ENCODE results near the gene ASTN1. TPM values are rescaled to one million over a fixed set of nuclear protein-coding genes. Genes with fewer than 3 reads are reported as not detected.

The ASTN1 gene
- total and polyA plus RNA-seq, 2 experiments from 2014 or later, result 1.1 TPM; not detected in 1

GRCh38 chr1:176996456-176997090 lies 167.9 kb downstream of the ASTN1 start:
- Histone ChIP-seq H2AFZ (no peak overlapping the region), H3K36me3 (replicated peaks; ENCODE audit: insufficient read depth, low read depth) (peaks cover 3% of the 10 kb centered on the region), H3K4me2 (no peak overlapping the region), H3K9me3 (ENCODE audit: low read depth) (no peaks in the 10 kb centered on the region), H3K4me1 (ENCODE audit: insufficient read depth) (no peaks in the 10 kb centered on the region), H3K27ac (no peak overlapping the region), H3K4me3 (no peak overlapping the region), H3K79me2 (no peaks in the 10 kb centered on the region), H3K9me2 (replicated peaks; ENCODE audit: insufficient read depth) (no peaks in the 10 kb centered on the region), H3K27me3 (no peaks in the 10 kb centered on the region), H4K20me1 (ENCODE audit: insufficient read depth, poor library complexity, severe bottlenecking) (no peaks in the 10 kb centered on the region)
- no peak for TF ChIP-seq CTCF (IDR thresholded peaks at IDR 0.05; ENCODE audit: poor library complexity)
- no peak for TF ChIP-seq EZH2 (IDR thresholded peaks at IDR 0.05; ENCODE audit: borderline replicate concordance)
- no peak for TF ChIP-seq EZH2phosphoT487 (IDR thresholded peaks at IDR 0.05; ENCODE audit: low read depth, severe bottlenecking, unreplicated experiment)
- DNase-seq (ENCODE audit: low spot score), result no peak
- 18% methylated on average over 4 of the region's 4 CpGs for WGBS (ENCODE audit: low lambda C conversion rate, missing lambda C conversion rate)

DNA sequence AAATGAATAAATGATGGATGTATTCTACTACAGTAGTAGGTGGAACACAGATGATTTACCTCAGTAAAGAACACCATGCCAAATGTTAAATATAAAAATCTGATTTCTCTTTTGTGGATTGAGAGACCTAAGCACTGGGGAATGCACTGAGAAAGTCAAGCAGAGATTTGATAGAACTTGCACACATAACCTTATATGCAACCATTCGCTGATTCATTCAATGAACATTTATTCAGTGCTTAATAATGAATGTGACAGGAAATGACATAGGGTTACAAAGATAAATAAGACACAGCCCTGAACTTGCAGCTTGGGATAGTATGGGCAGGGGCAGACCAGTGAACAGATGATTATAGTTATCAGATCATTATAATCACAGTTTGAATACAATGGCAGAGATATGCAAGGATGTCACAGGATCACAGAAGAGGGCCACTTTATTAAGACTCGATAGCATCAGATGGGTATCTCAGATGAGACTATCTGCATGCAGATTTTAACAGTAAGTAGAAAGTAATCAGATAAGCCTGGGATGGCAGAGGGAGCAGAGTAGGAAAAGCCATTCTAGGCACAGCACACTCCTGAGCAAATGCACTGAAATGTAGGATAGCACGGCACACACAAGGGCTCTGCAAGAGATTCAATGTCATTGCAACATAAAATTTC lies 169.4 kb downstream of the ASTN1 start:
- no peak overlapping the region for H3K4me2 ChIP-seq
- H3K79me2 ChIP-seq, result no peaks in the 10 kb centered on the region
- no peaks in the 10 kb centered on the region for H4K20me1 ChIP-seq (ENCODE audit: insufficient read depth, poor library complexity, severe bottlenecking)
- H3K9me3 ChIP-seq (ENCODE audit: low read depth), result no peaks in the 10 kb centered on the region
- H2AFZ ChIP-seq, result no peak overlapping the region
- H3K4me3 ChIP-seq, result no peak overlapping the region
- no peaks in the 10 kb centered on the region for H3K9me2 ChIP-seq (replicated peaks; ENCODE audit: insufficient read depth)
- H3K27me3 ChIP-seq, result no peaks in the 10 kb centered on the region
- no peak for DNase-seq (ENCODE audit: low spot score)
- WGBS (ENCODE audit: low lambda C conversion rate, missing lambda C conversion rate), result 51% methylated on average over 3 of the region's 3 CpGs
- H3K4me1 ChIP-seq (ENCODE audit: insufficient read depth), result no peaks in the 10 kb centered on the region
- H3K27ac ChIP-seq, result no peak overlapping the region
- H3K36me3 ChIP-seq (replicated peaks; ENCODE audit: insufficient read depth, low read depth), result no peaks in the 10 kb centered on the region
- no peak for TF ChIP-seq EZH2 (IDR thresholded peaks at IDR 0.05; ENCODE audit: borderline replicate concordance)
- no peak for TF ChIP-seq CTCF (IDR thresholded peaks at IDR 0.05; ENCODE audit: poor library complexity)
- no peak for TF ChIP-seq EZH2phosphoT487 (IDR thresholded peaks at IDR 0.05; ENCODE audit: low read depth, severe bottlenecking, unreplicated experiment)

GRCh38 chr1:176993587-176993986 lies 170.9 kb downstream of the ASTN1 start:
- Histone ChIP-seq H4K20me1 (ENCODE audit: insufficient read depth, poor library complexity, severe bottlenecking) (no peaks in the 10 kb centered on the region), H3K4me3 (no peak overlapping the region), H3K4me2 (no peak overlapping the region), H3K79me2 (no peaks in the 10 kb centered on the region), H3K27me3 (no peaks in the 10 kb centered on the region), H2AFZ (no peak overlapping the region), H3K4me1 (ENCODE audit: insufficient read depth) (no peaks in the 10 kb centered on the region), H3K36me3 (replicated peaks; ENCODE audit: insufficient read depth, low read depth) (no peaks in the 10 kb centered on the region), H3K27ac (no peak overlapping the region), H3K9me3 (ENCODE audit: low read depth) (no peaks in the 10 kb centered on the region), H3K9me2 (replicated peaks; ENCODE audit: insufficient read depth) (no peaks in the 10 kb centered on the region)
- no peak for DNase-seq (ENCODE audit: low spot score)
- WGBS (ENCODE audit: low lambda C conversion rate, missing lambda C conversion rate), result 89% methylated on average over 3 of the region's 3 CpGs
- no peak for TF ChIP-seq CTCF (IDR thresholded peaks at IDR 0.05; ENCODE audit: poor library complexity)
- no peak for TF ChIP-seq EZH2phosphoT487 (IDR thresholded peaks at IDR 0.05; ENCODE audit: low read depth, severe bottlenecking, unreplicated experiment)
- TF ChIP-seq EZH2 (IDR thresholded peaks at IDR 0.05; ENCODE audit: borderline replicate concordance), result no peak
